WI38 (cell line): Measurements from ENCODE around the gene DRD3.

Experiments
- H3K4me3 ChIP-seq: 2 replicates; pipeline ENCODE4 v1.5.1; 2011; ENCODE audit warnings: low read depth, mild to moderate bottlenecking, control low read depth, low read length
- TF ChIP-seq, protein P1 (sequence below): IDR thresholded peaks from 2 replicates; pipeline ENCODE4 v1.5.1; 2012; ENCODE audit warnings: low read depth, mild to moderate bottlenecking, control low read depth, low read length

Gene DRD3

DNA sequence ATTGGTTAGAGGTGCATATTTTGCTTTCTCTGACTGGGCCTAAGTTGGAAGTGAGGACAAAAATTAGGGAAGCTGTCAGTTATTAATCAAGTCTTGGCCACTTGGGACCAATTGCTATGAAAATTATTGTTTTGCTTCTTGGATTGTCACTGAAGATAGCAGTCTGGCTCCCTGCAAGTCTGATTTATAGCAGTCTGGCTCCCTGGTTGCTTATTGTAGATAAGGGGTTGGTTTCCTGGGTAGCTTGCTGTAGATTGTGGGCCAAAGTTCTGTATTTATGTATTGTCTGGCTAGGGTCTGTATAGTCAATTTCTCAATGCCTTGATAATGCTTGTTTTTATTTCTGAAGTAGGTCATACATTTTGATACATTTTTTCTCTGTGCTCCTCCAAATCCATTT lies 13.3 kb upstream of the DRD3 start:
- H3K4me3 ChIP-seq: no peak overlapping the region
- TF ChIP-seq, protein P1, sequence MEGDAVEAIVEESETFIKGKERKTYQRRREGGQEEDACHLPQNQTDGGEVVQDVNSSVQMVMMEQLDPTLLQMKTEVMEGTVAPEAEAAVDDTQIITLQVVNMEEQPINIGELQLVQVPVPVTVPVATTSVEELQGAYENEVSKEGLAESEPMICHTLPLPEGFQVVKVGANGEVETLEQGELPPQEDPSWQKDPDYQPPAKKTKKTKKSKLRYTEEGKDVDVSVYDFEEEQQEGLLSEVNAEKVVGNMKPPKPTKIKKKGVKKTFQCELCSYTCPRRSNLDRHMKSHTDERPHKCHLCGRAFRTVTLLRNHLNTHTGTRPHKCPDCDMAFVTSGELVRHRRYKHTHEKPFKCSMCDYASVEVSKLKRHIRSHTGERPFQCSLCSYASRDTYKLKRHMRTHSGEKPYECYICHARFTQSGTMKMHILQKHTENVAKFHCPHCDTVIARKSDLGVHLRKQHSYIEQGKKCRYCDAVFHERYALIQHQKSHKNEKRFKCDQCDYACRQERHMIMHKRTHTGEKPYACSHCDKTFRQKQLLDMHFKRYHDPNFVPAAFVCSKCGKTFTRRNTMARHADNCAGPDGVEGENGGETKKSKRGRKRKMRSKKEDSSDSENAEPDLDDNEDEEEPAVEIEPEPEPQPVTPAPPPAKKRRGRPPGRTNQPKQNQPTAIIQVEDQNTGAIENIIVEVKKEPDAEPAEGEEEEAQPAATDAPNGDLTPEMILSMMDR: no peak

DNA sequence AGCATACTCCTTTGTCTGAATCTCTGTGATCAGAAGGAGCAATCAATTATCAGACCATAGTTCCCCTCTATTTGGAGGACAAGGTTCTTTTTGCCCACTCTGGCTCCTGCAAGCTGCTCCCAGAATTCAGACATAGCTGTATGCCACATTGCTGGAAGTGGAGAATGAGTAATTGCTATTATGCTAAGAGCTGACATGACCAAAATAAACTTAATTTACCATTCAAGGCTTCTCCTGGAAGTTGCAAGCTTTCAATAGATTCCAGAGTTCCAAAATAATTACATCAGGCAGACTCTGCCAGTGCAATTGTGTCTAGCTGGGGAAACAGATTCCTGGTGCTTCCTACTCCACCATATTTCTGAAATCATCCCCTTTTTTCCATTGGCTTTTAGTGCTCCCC lies 7.6 kb upstream of the DRD3 start:
- TF ChIP-seq, protein P1: no peak
- H3K4me3 ChIP-seq: no peak overlapping the region

DNA sequence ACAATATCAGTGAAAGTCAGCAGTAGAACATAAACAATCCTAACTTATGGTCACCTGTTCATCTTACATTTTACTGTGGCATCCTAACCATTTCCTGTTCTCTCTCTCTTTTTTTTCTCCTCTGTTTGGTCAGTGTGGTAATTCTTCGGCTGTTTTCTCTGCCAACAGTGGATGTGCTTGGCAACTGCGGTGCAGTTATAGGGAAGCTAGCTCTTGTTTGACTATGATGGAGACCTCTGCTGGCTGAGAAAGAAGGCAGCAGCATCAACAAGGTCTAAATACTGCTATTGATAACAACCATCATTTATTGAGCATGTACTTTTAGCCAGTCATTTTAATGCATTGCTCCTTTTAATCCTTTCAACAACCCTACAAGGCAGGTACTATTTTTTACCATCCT lies 723 bp upstream of the DRD3 start:
- TF ChIP-seq, protein P1: 0 out of 2 replicates have a peak, but pooled peaks have one; percentile 26
- no peak overlapping the region for H3K4me3 ChIP-seq

DNA sequence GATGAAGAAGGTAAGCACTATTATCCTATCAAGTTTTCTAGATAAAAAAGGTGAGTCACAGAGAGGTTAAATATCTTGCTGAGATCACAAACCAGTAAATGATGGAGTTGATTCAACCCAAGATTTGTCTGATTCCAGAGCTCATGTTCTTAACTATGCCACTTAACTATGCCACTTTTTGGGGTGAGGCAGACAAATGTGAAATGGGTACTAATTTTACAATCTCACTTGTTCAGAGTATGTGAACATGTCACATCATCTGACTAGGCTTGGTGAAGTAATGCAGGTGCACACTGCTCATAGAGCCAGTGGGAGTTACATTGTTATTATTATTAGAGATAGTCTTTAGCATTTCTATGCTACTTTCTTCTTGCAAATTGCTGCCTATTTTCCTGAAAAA lies 2.0 kb downstream of the DRD3 start:
- H3K4me3 ChIP-seq: no peak overlapping the region
- TF ChIP-seq, protein P1: no peak

DNA sequence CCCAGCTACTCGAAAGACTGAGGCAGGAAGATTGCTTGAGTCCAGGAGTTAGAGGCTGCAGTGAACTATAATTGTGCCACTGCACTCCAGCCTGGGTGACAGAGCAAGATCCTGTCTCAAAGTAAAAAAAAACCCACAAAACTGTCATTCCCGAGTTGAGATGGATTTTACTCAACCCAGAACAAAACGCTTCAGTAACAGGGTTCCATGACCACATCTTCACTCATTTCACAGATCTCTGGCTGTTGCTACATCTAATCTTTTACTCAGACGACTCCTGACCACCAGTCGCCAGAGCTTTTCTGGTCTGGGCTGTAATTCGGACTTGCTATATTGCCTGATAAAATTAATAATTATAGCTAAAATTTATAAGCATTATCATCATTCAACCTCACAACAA lies 2.4 kb downstream of the DRD3 start:
- TF ChIP-seq, protein P1: no peak
- H3K4me3 ChIP-seq: no peak overlapping the region

DNA sequence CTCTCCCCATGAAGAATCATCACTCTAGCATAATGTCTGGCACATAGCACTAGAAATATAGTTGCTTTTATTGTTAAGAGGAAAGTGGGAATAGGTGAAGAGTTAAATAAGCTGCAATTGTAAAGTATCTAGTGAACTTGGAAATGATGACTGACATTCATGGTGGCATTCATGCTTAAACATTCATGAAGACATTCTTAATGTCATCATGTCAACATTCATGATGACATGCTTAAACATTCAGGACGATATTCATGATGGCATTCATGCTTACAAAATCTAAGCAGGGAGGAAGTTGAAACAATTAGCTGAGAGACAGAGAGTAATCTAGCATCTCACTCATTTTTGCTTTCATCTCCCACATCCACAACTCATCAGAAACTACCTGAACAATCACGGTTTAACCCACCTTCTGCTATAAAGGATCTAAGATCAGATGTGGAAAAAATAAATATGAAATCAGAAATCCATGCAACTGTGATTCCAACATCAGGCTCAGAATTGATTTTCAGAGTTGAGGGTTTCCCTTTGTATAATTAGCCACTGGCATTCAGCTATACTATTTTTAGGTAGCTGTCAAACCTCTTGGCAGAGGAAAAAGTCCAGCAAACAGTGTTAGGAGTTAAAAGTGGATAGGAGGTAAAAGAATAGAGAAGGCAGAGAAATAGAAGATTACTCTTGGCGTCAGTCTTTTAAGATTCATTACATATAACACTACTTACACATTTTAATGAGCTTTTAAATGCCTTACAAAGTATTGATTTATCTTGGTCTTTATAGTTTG lies 3.5 kb downstream of the DRD3 start:
- TF ChIP-seq, protein P1: no peak
- no peak overlapping the region for H3K4me3 ChIP-seq

DNA sequence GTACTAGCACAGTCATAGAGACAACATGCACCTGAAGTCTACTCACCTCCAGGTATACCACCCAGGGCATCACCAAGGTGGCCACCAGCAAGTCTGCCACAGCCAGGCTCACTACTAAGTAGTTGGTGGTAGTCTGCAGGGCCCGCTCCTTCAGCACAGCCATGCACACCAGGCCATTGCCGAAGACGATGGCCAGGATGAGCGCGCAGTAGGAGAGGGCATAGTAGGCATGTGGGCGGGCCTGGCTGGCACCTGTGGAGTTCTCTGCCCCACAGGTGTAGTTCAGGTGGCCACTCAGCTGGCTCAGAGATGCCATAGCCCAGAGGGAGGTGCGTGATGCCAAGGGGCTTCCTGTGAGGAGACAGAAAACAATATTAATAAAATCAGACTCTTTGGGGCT lies 7.2 kb downstream of the DRD3 start:
- TF ChIP-seq, protein P1: no peak
- H3K4me3 ChIP-seq: no peak overlapping the region
